ENCODE results near the gene ATF6.

The ATF6 gene

GRCh38 chr1:161982507-161982895, 216.4 kb downstream of the ATF6 start:
- Histone ChIP-seq H3K9ac (ENCODE audit: low read length in 5 of 5) (no peak overlapping the region), H3K27ac (ENCODE audit: low read depth, low read length) (no peak overlapping the region), H3K4me3 (ENCODE audit: low read depth in 1 of 5, low read length in 5 of 5) (no peak overlapping the region), H3K4me1 (ENCODE audit: control insufficient read depth in 5 of 5, insufficient read depth in 5 of 5, low read length in 5 of 5) (peaks cover 0 to 6% (median 4%) of the 10 kb centered on the region in 5 donors), H3K27me3 (ENCODE audit: control insufficient read depth in 5 of 5, insufficient read depth in 4 of 5, low read length in 5 of 5) (peaks cover 0 to 9% (median 5%) of the 10 kb centered on the region in 5 donors), H3K9me3 (ENCODE audit: control insufficient read depth in 5 of 5, low read length in 5 of 5) (peaks cover 2 to 10% (median 5%) of the 10 kb centered on the region in 5 donors), H3K36me3 (ENCODE audit: control insufficient read depth in 5 of 5, insufficient read depth in 5 of 5, low read length in 5 of 5) (peaks cover 0 to 12% (median 8%) of the 10 kb centered on the region in 5 donors)

DNA sequence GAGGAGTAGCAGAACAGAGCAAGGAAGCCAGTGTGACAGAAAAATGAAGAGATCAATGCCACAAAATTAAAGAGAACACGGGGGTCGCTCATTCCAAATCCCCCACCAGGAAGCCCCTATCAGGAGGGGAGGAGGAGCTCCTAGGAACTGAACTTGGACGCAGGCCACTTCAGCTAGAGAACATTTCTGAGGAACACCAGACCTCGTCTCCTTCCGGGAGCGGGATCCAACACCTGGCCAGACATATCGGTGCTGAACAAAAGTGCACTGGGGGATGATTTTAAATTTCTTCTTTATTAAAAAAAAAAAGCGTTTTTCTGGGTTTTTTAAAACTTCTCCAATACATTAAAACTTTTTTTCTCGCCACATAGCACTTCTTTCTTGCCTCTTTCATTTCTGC, 216.8 kb downstream of the ATF6 start:
- no peak overlapping the region for H3K27ac ChIP-seq (ENCODE audit: low read depth, low read length)
- H3K9me3 ChIP-seq (ENCODE audit: control insufficient read depth in 5 of 5, low read length in 5 of 5): peaks cover 5 to 14% (median 9%) of the 10 kb centered on the region in 5 donors
- H3K27me3 ChIP-seq (ENCODE audit: control insufficient read depth in 5 of 5, insufficient read depth in 4 of 5, low read length in 5 of 5): peaks cover 0 to 9% (median 5%) of the 10 kb centered on the region in 5 donors
- no peak overlapping the region for H3K9ac ChIP-seq (ENCODE audit: low read length in 5 of 5)
- H3K4me1 ChIP-seq (ENCODE audit: control insufficient read depth in 5 of 5, insufficient read depth in 5 of 5, low read length in 5 of 5): peaks cover 0 to 7% (median 4%) of the 10 kb centered on the region in 5 donors
- H3K4me3 ChIP-seq (ENCODE audit: low read depth in 1 of 5, low read length in 5 of 5): no peak overlapping the region
- H3K36me3 ChIP-seq (ENCODE audit: control insufficient read depth in 5 of 5, insufficient read depth in 5 of 5, low read length in 5 of 5): peaks cover 0 to 12% (median 8%) of the 10 kb centered on the region in 5 donors

DNA sequence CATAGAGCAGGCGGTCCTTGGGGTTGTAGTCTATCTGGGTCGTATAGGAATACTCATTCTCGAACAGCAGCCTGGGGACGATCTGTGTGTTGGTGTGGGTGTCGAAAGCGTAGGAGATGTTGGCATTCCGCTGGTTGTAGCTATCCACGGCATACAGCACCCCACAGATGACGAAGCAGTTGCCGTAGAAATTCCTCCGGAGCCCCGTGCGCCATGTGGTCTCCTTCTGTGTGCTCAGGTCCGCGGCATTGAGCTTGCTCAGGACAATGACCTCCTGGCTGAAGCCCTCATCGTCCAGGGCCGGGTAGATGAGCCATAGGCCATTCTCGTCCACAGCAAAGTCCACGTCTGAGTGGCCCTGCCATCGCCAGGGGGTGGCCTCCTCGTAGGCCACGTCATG, 217.6 kb downstream of the ATF6 start:
- Histone ChIP-seq H3K27me3 (ENCODE audit: control insufficient read depth in 5 of 5, insufficient read depth in 4 of 5, low read length in 5 of 5) (peaks cover 0 to 9% (median 5%) of the 10 kb centered on the region in 5 donors), H3K4me1 (ENCODE audit: control insufficient read depth in 5 of 5, insufficient read depth in 5 of 5, low read length in 5 of 5) (peaks cover 0 to 7% (median 4%) of the 10 kb centered on the region in 5 donors), H3K36me3 (ENCODE audit: control insufficient read depth in 5 of 5, insufficient read depth in 5 of 5, low read length in 5 of 5) (peaks cover 0 to 12% (median 8%) of the 10 kb centered on the region in 5 donors), H3K9ac (ENCODE audit: low read length in 5 of 5) (no peak overlapping the region), H3K4me3 (ENCODE audit: low read depth in 1 of 5, low read length in 5 of 5) (no peak overlapping the region), H3K27ac (ENCODE audit: low read depth, low read length) (no peak overlapping the region), H3K9me3 (ENCODE audit: control insufficient read depth in 5 of 5, low read length in 5 of 5) (peaks cover 6 to 15% (median 10%) of the 10 kb centered on the region in 5 donors)

GRCh38 chr1:161985301-161985822, 219.2 kb downstream of the ATF6 start:
- Histone ChIP-seq H3K27me3 (ENCODE audit: control insufficient read depth in 5 of 5, insufficient read depth in 4 of 5, low read length in 5 of 5) (peaks cover 0 to 9% (median 5%) of the 10 kb centered on the region in 5 donors), H3K4me3 (ENCODE audit: low read depth in 1 of 5, low read length in 5 of 5) (no peak overlapping the region), H3K27ac (ENCODE audit: low read depth, low read length) (no peak overlapping the region), H3K9ac (ENCODE audit: low read length in 5 of 5) (no peak overlapping the region), H3K4me1 (ENCODE audit: control insufficient read depth in 5 of 5, insufficient read depth in 5 of 5, low read length in 5 of 5) (peaks cover 0 to 7% (median 6%) of the 10 kb centered on the region in 5 donors), H3K9me3 (ENCODE audit: control insufficient read depth in 5 of 5, low read length in 5 of 5) (peaks cover 6 to 15% (median 10%) of the 10 kb centered on the region in 5 donors), H3K36me3 (ENCODE audit: control insufficient read depth in 5 of 5, insufficient read depth in 5 of 5, low read length in 5 of 5) (peaks cover 0 to 12% (median 8%) of the 10 kb centered on the region in 5 donors)

DNA sequence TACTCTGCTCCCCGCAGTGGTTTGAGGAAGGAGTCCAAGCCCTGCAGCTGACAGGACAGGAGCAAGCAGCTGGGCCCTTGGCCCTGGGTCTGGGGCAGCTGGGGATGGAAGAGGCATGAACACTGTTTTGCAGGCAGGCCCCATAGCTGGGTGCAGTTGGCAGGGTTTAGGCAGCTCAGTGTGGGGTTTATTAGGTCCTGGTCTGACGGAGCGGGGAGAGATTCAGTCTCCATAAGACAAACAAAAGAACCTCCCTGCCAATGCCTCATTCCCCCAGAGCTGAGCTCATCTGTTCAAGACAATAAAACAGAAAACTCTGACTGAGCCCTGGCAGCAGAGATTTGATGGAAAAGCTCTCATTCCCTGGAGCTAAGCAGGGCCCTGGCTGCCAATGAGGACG, 220.2 kb downstream of the ATF6 start:
- H3K9me3 ChIP-seq (ENCODE audit: control insufficient read depth in 5 of 5, low read length in 5 of 5): peaks cover 6 to 15% (median 10%) of the 10 kb centered on the region in 5 donors
- no peak overlapping the region for H3K9ac ChIP-seq (ENCODE audit: low read length in 5 of 5)
- H3K27ac ChIP-seq (ENCODE audit: low read depth, low read length): no peak overlapping the region
- peaks cover 0 to 7% (median 5%) of the 10 kb centered on the region in 5 donors for H3K27me3 ChIP-seq (ENCODE audit: control insufficient read depth in 5 of 5, insufficient read depth in 4 of 5, low read length in 5 of 5)
- peaks cover 0 to 12% (median 8%) of the 10 kb centered on the region in 5 donors for H3K36me3 ChIP-seq (ENCODE audit: control insufficient read depth in 5 of 5, insufficient read depth in 5 of 5, low read length in 5 of 5)
- H3K4me1 ChIP-seq (ENCODE audit: control insufficient read depth in 5 of 5, insufficient read depth in 5 of 5, low read length in 5 of 5): peaks cover 0 to 6% (median under 1%) of the 10 kb centered on the region in 5 donors
- H3K4me3 ChIP-seq (ENCODE audit: low read depth in 1 of 5, low read length in 5 of 5): no peak overlapping the region

DNA sequence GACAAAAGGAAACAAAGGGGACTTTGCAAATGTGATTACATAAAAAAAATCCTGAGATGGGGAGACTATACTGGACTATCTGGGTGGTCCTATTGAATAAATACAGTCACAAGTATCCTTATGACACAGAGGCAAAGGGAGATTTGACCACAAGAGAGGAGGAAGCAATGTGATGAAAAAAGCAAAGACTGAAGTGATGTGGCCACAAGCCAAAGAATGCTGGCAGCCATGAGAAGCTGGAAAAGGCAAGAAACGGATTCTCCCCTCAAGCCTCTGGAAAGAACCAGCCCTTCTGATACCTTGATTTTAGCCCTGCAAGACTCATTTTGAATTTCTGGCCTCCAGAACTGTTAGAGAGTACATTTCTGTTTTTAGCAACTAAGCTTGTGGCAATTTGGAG, 221.2 kb downstream of the ATF6 start:
- Histone ChIP-seq H3K9ac (ENCODE audit: low read length in 5 of 5) (no peak overlapping the region), H3K9me3 (ENCODE audit: control insufficient read depth in 5 of 5, low read length in 5 of 5) (peaks cover 6 to 15% (median 10%) of the 10 kb centered on the region in 5 donors), H3K36me3 (ENCODE audit: control insufficient read depth in 5 of 5, insufficient read depth in 5 of 5, low read length in 5 of 5) (peaks cover 0 to 14% (median 8%) of the 10 kb centered on the region in 5 donors), H3K4me3 (ENCODE audit: low read depth in 1 of 5, low read length in 5 of 5) (peak overlapping the region in 1 of 5 donors; percentile 13), H3K27ac (ENCODE audit: low read depth, low read length) (no peak overlapping the region), H3K27me3 (ENCODE audit: control insufficient read depth in 5 of 5, insufficient read depth in 4 of 5, low read length in 5 of 5) (peaks cover 0 to 5% (median 4%) of the 10 kb centered on the region in 5 donors), H3K4me1 (ENCODE audit: control insufficient read depth in 5 of 5, insufficient read depth in 5 of 5, low read length in 5 of 5) (peaks cover 0 to 6% (median 0%) of the 10 kb centered on the region in 5 donors)

DNA sequence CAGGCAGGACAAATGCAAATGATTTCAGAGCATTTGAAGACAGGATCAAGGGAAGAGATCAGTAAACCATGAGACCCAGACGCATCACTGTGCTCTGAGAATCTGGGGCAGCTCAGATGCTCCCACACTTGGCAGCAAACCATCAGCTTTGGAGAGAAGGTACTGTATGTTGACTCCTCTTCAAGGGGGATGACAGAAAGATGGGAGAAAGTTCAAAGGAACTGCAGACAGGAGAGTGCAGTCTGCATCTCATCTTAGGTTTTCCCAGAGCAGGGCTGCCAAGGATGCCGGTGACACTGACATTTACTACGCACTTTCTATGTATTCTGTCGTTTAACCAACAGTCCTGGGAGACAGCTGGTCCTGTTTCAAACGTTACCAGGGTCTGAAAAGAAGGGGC, 221.8 kb downstream of the ATF6 start:
- peaks cover 0 to 5% (median 4%) of the 10 kb centered on the region in 5 donors for H3K27me3 ChIP-seq (ENCODE audit: control insufficient read depth in 5 of 5, insufficient read depth in 4 of 5, low read length in 5 of 5)
- H3K4me1 ChIP-seq (ENCODE audit: control insufficient read depth in 5 of 5, insufficient read depth in 5 of 5, low read length in 5 of 5): peaks cover 0 to 6% (median 0%) of the 10 kb centered on the region in 5 donors
- no peak overlapping the region for H3K27ac ChIP-seq (ENCODE audit: low read depth, low read length)
- H3K36me3 ChIP-seq (ENCODE audit: control insufficient read depth in 5 of 5, insufficient read depth in 5 of 5, low read length in 5 of 5): peaks cover 0 to 14% (median 11%) of the 10 kb centered on the region in 5 donors
- peak overlapping the region in 1 of 5 donors; percentile 13 for H3K4me3 ChIP-seq (ENCODE audit: low read depth in 1 of 5, low read length in 5 of 5)
- H3K9ac ChIP-seq (ENCODE audit: low read length in 5 of 5): no peak overlapping the region
- H3K9me3 ChIP-seq (ENCODE audit: control insufficient read depth in 5 of 5, low read length in 5 of 5): peaks cover 6 to 15% (median 10%) of the 10 kb centered on the region in 5 donors

- Histone ChIP-seq H3K27ac (ENCODE audit: low read depth, low read length) (no peak overlapping the region), H3K27me3 (ENCODE audit: control insufficient read depth in 5 of 5, insufficient read depth in 4 of 5, low read length in 5 of 5) (peaks cover 0 to 5% (median 4%) of the 10 kb centered on the region in 5 donors), H3K9ac (ENCODE audit: low read length in 5 of 5) (no peak overlapping the region), H3K4me1 (ENCODE audit: control insufficient read depth in 5 of 5, insufficient read depth in 5 of 5, low read length in 5 of 5) (peaks cover 0 to 6% (median 0%) of the 10 kb centered on the region in 5 donors), H3K36me3 (ENCODE audit: control insufficient read depth in 5 of 5, insufficient read depth in 5 of 5, low read length in 5 of 5) (peaks cover 0 to 15% (median 11%) of the 10 kb centered on the region in 5 donors), H3K4me3 (ENCODE audit: low read depth in 1 of 5, low read length in 5 of 5) (no peak overlapping the region), H3K9me3 (ENCODE audit: control insufficient read depth in 5 of 5, low read length in 5 of 5) (peaks cover 6 to 15% (median 10%) of the 10 kb centered on the region in 5 donors)
Observed at GRCh38 chr1:161988413-161988812, 222.3 kb downstream of the ATF6 start.

GRCh38 chr1:161989108-161989507, 223.0 kb downstream of the ATF6 start:
- H3K36me3 ChIP-seq (ENCODE audit: control insufficient read depth in 5 of 5, insufficient read depth in 5 of 5, low read length in 5 of 5): peaks cover 0 to 8% (median 6%) of the 10 kb centered on the region in 5 donors
- H3K27me3 ChIP-seq (ENCODE audit: control insufficient read depth in 5 of 5, insufficient read depth in 4 of 5, low read length in 5 of 5): peaks cover 0 to 4% (median 0%) of the 10 kb centered on the region in 5 donors
- no peak overlapping the region for H3K27ac ChIP-seq (ENCODE audit: low read depth, low read length)
- H3K4me3 ChIP-seq (ENCODE audit: low read depth in 1 of 5, low read length in 5 of 5): no peak overlapping the region
- H3K4me1 ChIP-seq (ENCODE audit: control insufficient read depth in 5 of 5, insufficient read depth in 5 of 5, low read length in 5 of 5): peaks cover 0 to 9% (median 2%) of the 10 kb centered on the region in 5 donors
- H3K9me3 ChIP-seq (ENCODE audit: control insufficient read depth in 5 of 5, low read length in 5 of 5): peaks cover 6 to 15% (median 10%) of the 10 kb centered on the region in 5 donors
- H3K9ac ChIP-seq (ENCODE audit: low read length in 5 of 5): no peak overlapping the region

- Histone ChIP-seq H3K9ac (ENCODE audit: low read length in 5 of 5) (no peak overlapping the region), H3K27me3 (ENCODE audit: control insufficient read depth in 5 of 5, insufficient read depth in 4 of 5, low read length in 5 of 5) (peaks cover 0 to 4% (median 0%) of the 10 kb centered on the region in 5 donors), H3K27ac (ENCODE audit: low read depth, low read length) (no peak overlapping the region), H3K9me3 (ENCODE audit: control insufficient read depth in 5 of 5, low read length in 5 of 5) (peaks cover 6 to 15% (median 10%) of the 10 kb centered on the region in 5 donors), H3K4me3 (ENCODE audit: low read depth in 1 of 5, low read length in 5 of 5) (no peak overlapping the region), H3K4me1 (ENCODE audit: control insufficient read depth in 5 of 5, insufficient read depth in 5 of 5, low read length in 5 of 5) (peaks cover 0 to 13% (median 7%) of the 10 kb centered on the region in 5 donors), H3K36me3 (ENCODE audit: control insufficient read depth in 5 of 5, insufficient read depth in 5 of 5, low read length in 5 of 5) (peaks cover 0 to 7% (median 4%) of the 10 kb centered on the region in 5 donors)
Observed at GRCh38 chr1:161989786-161990185, 223.7 kb downstream of the ATF6 start.
